Mesenchymal stem cell (in vitro differentiated cells and primary cell): ENCODE measurements around the gene RAMP3.
A peak's percentile ranks its signal among the peaks of the same experiment; 100 is the strongest.

Source experiments
- DNase-seq: peaks from one replicate; pipeline ENCODE4 v3.0.0-alpha.2; 2013
- H2AFZ ChIP-seq: one replicate; pipeline ENCODE4 v1.6.1; 2013; ENCODE audit warnings: low read depth, mild to moderate bottlenecking, control low read depth, inconsistent platforms, low read length, moderate library complexity
- H2AK5ac ChIP-seq: 2 replicates; pipeline ENCODE4 v1.6.1; 2013; ENCODE audit warnings: low read length, moderate library complexity, mild to moderate bottlenecking, inconsistent platforms; ENCODE audit not compliant: severe bottlenecking
- H2BK120ac ChIP-seq: one replicate; pipeline ENCODE4 v1.6.1; 2013; ENCODE audit warnings: low read depth, mild to moderate bottlenecking, inconsistent platforms, low read length, moderate library complexity
- H2BK12ac ChIP-seq, 2 experiments: one replicate each; pipeline ENCODE4 v1.6.1; 2013; ENCODE audit warnings: inconsistent platforms in 2 of 2, low read length in 2 of 2, mild to moderate bottlenecking in 2 of 2, moderate library complexity in 2 of 2, control low read depth in 1 of 2
- H2BK15ac ChIP-seq: one replicate; pipeline ENCODE4 v1.6.1; 2013; ENCODE audit warnings: mild to moderate bottlenecking, low read depth, inconsistent platforms; ENCODE audit not compliant: poor library complexity, severe bottlenecking
- H2BK5ac ChIP-seq: 2 replicates; pipeline ENCODE4 v1.6.1; 2013; ENCODE audit warnings: low read depth, mild to moderate bottlenecking, low read length, control low read depth, inconsistent platforms; ENCODE audit not compliant: poor library complexity, severe bottlenecking
- H3K14ac ChIP-seq, 2 experiments: one replicate each; pipeline ENCODE4 v1.6.1; 2013; ENCODE audit warnings: inconsistent platforms in 2 of 2, low read length in 2 of 2, control low read depth in 1 of 2, mild to moderate bottlenecking in 1 of 2, moderate library complexity in 1 of 2
- H3K18ac ChIP-seq, 2 experiments: one replicate each; pipeline ENCODE4 v1.6.1; 2013; ENCODE audit warnings: inconsistent platforms in 2 of 2, low read length in 2 of 2, control low read depth in 1 of 2, low read depth in 1 of 2, mild to moderate bottlenecking in 1 of 2
- H3K23ac ChIP-seq, 2 experiments: one replicate each; pipeline ENCODE4 v1.6.1; 2013; ENCODE audit warnings: inconsistent platforms in 2 of 2, low read length in 2 of 2, mild to moderate bottlenecking in 2 of 2, moderate library complexity in 2 of 2, control low read depth in 1 of 2
- H3K27ac ChIP-seq: 2 replicates; pipeline ENCODE4 v1.5.1; 2013; ENCODE audit warnings: mild to moderate bottlenecking, moderate library complexity, low read length, control low read depth, inconsistent platforms; ENCODE audit not compliant: poor library complexity, severe bottlenecking
- H3K27me3 ChIP-seq, 2 experiments: 2 replicates each; pipeline versions ENCODE4 v1.6.1 to v1.7.0; 2013; ENCODE audit warnings: low read length in 2 of 2, mild to moderate bottlenecking in 2 of 2, moderate library complexity in 2 of 2, control low read depth in 1 of 2, inconsistent platforms in 1 of 2; ENCODE audit not compliant: control insufficient read depth in 1 of 2, insufficient read depth in 1 of 2
- H3K36me3 ChIP-seq, 2 experiments: 2 replicates each; pipeline versions ENCODE4 v1.6.1 to v1.7.0; 2013; ENCODE audit warnings: low read length in 2 of 2, control low read depth in 1 of 2, inconsistent platforms in 1 of 2, low read depth in 1 of 2, mild to moderate bottlenecking in 1 of 2; ENCODE audit not compliant: insufficient read depth in 2 of 2, control insufficient read depth in 1 of 2
- H3K4ac ChIP-seq, 2 experiments: one replicate each; pipeline ENCODE4 v1.6.1; 2013; ENCODE audit warnings: inconsistent platforms in 2 of 2, low read length in 2 of 2, mild to moderate bottlenecking in 2 of 2, moderate library complexity in 2 of 2, control low read depth in 1 of 2, low read depth in 1 of 2
- H3K4me1 ChIP-seq: 2 replicates; pipeline ENCODE4 v1.6.1; 2013; ENCODE audit warnings: low read depth, low read length, control low read depth; ENCODE audit not compliant: control insufficient read depth, insufficient read depth
- H3K4me2 ChIP-seq: 2 replicates; pipeline ENCODE4 v1.6.1; 2013; ENCODE audit warnings: low read length, mild to moderate bottlenecking, inconsistent platforms; ENCODE audit not compliant: poor library complexity, severe bottlenecking
- H3K4me3 ChIP-seq, 2 experiments: 2 replicates each; pipeline versions ENCODE4 v1.5.1 to v1.7.0; 2013; ENCODE audit warnings: low read length in 2 of 2, mild to moderate bottlenecking in 2 of 2, control low read depth in 1 of 2, low read depth in 1 of 2; ENCODE audit not compliant: insufficient read depth in 1 of 2
- H3K79me1 ChIP-seq: replicated peaks from 2 replicates; pipeline ENCODE4 v1.6.1; 2013; ENCODE audit warnings: mild to moderate bottlenecking, control low read depth, low read length, inconsistent platforms; ENCODE audit not compliant: poor library complexity, severe bottlenecking
- H3K9ac ChIP-seq: 2 replicates; pipeline ENCODE4 v1.7.0; 2013; ENCODE audit warnings: mild to moderate bottlenecking, low read length, moderate library complexity
- H3K9me3 ChIP-seq: 2 replicates; pipeline ENCODE4 v1.7.0; 2013; ENCODE audit warnings: mild to moderate bottlenecking, low read length; ENCODE audit not compliant: control insufficient read depth
- H4K8ac ChIP-seq: one replicate; pipeline ENCODE4 v1.6.1; 2013; ENCODE audit warnings: inconsistent platforms, mild to moderate bottlenecking, low read length, moderate library complexity
- H4K91ac ChIP-seq: one replicate; pipeline ENCODE4 v1.6.1; 2013; ENCODE audit warnings: mild to moderate bottlenecking, low read length, inconsistent platforms
- WGBS: methylation state at CpG from one replicate; pipeline ENCODE4 v1.1.7; 2013; ENCODE audit warnings: mixed read lengths; 5-methylcytosine and 5-hydroxymethylcytosine counted together

RAMP3 gene

GRCh38 chr7:45202625-45203024, 45.0 kb downstream of the RAMP3 start:
- H2AFZ ChIP-seq: no peak overlapping the region
- H3K9ac ChIP-seq: no peak overlapping the region
- no peak overlapping the region for H3K14ac ChIP-seq

GRCh38 chr7:45203036-45203435, 45.4 kb downstream of the RAMP3 start:
- no peak overlapping the region for H2BK15ac ChIP-seq
- 81% methylated on average over 5 of the region's 5 CpGs for WGBS

More at GRCh38 chr7:45202625-45203024, 45.0 kb downstream of the RAMP3 start:
- Histone ChIP-seq H3K4ac (no peak overlapping the region), H4K8ac (no peak overlapping the region), H2AK5ac (no peak overlapping the region), H2BK15ac (no peak overlapping the region), H3K4me2 (no peak overlapping the region), H2BK12ac (no peak overlapping the region), H3K27ac (no peak overlapping the region), H3K4me1 (peaks cover 2% of the 10 kb centered on the region), H3K36me3 (no peaks in the 10 kb centered on the region), H3K23ac (no peak overlapping the region), H2BK5ac (no peak overlapping the region), H2BK120ac (no peak overlapping the region), H3K18ac (no peak overlapping the region), H3K4me3 (no peak overlapping the region), H4K91ac (no peak overlapping the region), H3K27me3 (peaks cover 8 to 38% of the 10 kb centered on the region in 2 experiments), H3K79me1 (no peaks in the 10 kb centered on the region), H3K9me3 (no peaks in the 10 kb centered on the region)
- WGBS: 65% methylated on average over 5 of the region's 6 CpGs
- DNase-seq: no peak

GRCh38 chr7:45203459-45203858, 45.9 kb downstream of the RAMP3 start:
- Histone ChIP-seq H2BK15ac (no peak overlapping the region), H3K9me3 (no peaks in the 10 kb centered on the region), H2BK120ac (no peak overlapping the region), H3K9ac (peak overlapping the region; percentile 88), H2AFZ (no peak overlapping the region), H4K91ac (no peak overlapping the region), H3K79me1 (no peaks in the 10 kb centered on the region), H3K4me2 (no peak overlapping the region), H3K14ac (peak overlapping the region in 1 of 2 experiments; percentile 60), H4K8ac (no peak overlapping the region), H3K4me3 (no peak overlapping the region), H3K23ac (peak overlapping the region in 1 of 2 experiments; percentile 59), H2BK12ac (no peak overlapping the region), H2BK5ac (no peak overlapping the region), H3K18ac (no peak overlapping the region), H3K4ac (no peak overlapping the region), H3K27me3 (peaks cover 13 to 43% of the 10 kb centered on the region in 2 experiments), H3K4me1 (peaks cover 2% of the 10 kb centered on the region), H3K36me3 (no peaks in the 10 kb centered on the region), H2AK5ac (no peak overlapping the region), H3K27ac (no peak overlapping the region)
- DNase-seq: no peak
- WGBS: 74% methylated on average over 7 of the region's 7 CpGs

More at GRCh38 chr7:45203036-45203435, 45.4 kb downstream of the RAMP3 start:
- no peak overlapping the region for H2AK5ac ChIP-seq
- H3K23ac ChIP-seq: no peak overlapping the region
- H2AFZ ChIP-seq: no peak overlapping the region
- H3K9ac ChIP-seq: no peak overlapping the region
- H4K8ac ChIP-seq: no peak overlapping the region
- peaks cover 9 to 39% of the 10 kb centered on the region in 2 experiments for H3K27me3 ChIP-seq
- H2BK12ac ChIP-seq: no peak overlapping the region
- peaks cover 2% of the 10 kb centered on the region for H3K4me1 ChIP-seq
- no peaks in the 10 kb centered on the region for H3K79me1 ChIP-seq
- no peak overlapping the region for H2BK5ac ChIP-seq
- no peak overlapping the region for H3K4me3 ChIP-seq
- no peak for DNase-seq
- no peak overlapping the region for H3K18ac ChIP-seq
- no peak overlapping the region for H3K27ac ChIP-seq
- H2BK120ac ChIP-seq: no peak overlapping the region
- H4K91ac ChIP-seq: no peak overlapping the region
- H3K4ac ChIP-seq: no peak overlapping the region
- H3K14ac ChIP-seq: no peak overlapping the region
- no peak overlapping the region for H3K4me2 ChIP-seq
- H3K36me3 ChIP-seq: no peaks in the 10 kb centered on the region
- H3K9me3 ChIP-seq: no peaks in the 10 kb centered on the region

GRCh38 chr7:45203936-45204445, 46.4 kb downstream of the RAMP3 start:
- WGBS: 76% methylated on average over 1 of the region's 2 CpGs
- H3K4ac ChIP-seq: no peak overlapping the region
- no peak overlapping the region for H2BK120ac ChIP-seq
- H2BK12ac ChIP-seq: no peak overlapping the region
- no peaks in the 10 kb centered on the region for H3K79me1 ChIP-seq
- H2AFZ ChIP-seq: no peak overlapping the region
- H3K4me3 ChIP-seq: peak overlapping the region in 1 of 2 experiments; percentile 78
- DNase-seq: peak; percentile 51
- no peak overlapping the region for H2BK15ac ChIP-seq
- no peak overlapping the region for H4K8ac ChIP-seq
- H2BK5ac ChIP-seq: no peak overlapping the region
- no peak overlapping the region for H3K27ac ChIP-seq
- H3K36me3 ChIP-seq: no peaks in the 10 kb centered on the region
- H3K18ac ChIP-seq: no peak overlapping the region
- H2AK5ac ChIP-seq: no peak overlapping the region
- H3K9ac ChIP-seq: peak overlapping the region; percentile 88
- no peak overlapping the region for H3K4me2 ChIP-seq
- H3K4me1 ChIP-seq: peaks cover 2% of the 10 kb centered on the region
- no peak overlapping the region for H4K91ac ChIP-seq
- H3K9me3 ChIP-seq: no peaks in the 10 kb centered on the region
- peaks cover 18 to 45% of the 10 kb centered on the region in 2 experiments for H3K27me3 ChIP-seq
- H3K14ac ChIP-seq: no peak overlapping the region
- H3K23ac ChIP-seq: peak overlapping the region in 1 of 2 experiments; percentile 59
